GM18511 (cell line): ENCODE measurements around the gene GRID1.
"Not testable (repeated sequence)": the region's sequence is repeated elsewhere in the genome, so short reads cannot be mapped to it uniquely, and the experiment has no call there.

Experiments
- ATAC-seq: cut with Tn5 transposase; IDR thresholded peaks from one replicate; pipeline ENCODE4 v1.9.1; 2021; ENCODE audit warnings: mild to moderate bottlenecking, moderate library complexity; ENCODE audit not compliant: unreplicated experiment

Gene GRID1

GRCh38 chr10:86256690-86257315, 109.8 kb downstream of the GRID1 start:
- ATAC-seq = no peak

DNA sequence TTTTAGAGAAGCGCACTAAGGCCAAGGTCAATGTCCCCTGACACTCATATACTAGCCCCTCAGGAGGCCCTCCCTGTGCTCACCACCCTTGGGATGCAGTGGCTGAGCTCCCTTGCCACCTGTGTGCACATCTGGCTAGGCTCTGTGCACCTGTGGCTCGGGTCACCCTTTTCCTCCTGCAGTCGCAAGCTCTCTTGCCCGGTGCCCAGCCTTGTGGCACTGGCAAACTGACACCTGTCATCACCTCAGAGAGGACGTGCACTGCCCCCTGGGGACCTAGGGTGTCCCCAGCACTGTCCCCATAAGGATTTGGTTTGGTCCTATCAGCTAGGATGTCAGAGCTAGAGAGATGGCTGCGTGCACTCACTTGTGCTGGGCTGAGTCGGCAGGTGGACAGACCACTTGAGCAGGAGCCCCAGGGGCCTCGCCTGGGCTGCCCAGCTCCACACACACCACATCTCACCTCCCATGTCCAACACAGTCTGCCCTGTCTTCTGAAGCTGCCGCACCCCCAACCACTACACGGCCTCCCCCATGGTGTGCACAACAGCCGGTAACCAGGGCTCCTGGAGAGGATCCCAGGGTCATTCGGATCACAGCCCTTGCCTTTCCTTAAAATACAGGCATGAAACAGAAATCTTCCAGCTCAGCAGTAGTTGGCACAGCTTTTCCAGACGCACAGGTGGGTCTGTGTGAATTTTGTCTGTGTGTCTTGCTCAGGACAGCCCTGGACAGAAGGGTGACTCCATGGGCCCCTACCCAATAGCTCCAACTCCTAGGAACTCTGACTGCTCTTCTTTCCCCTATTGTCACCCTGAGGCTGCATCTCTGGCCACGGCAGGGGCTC, 111.0 kb downstream of the GRID1 start:
- no peak for ATAC-seq

GRCh38 chr10:86254526-86255174, 111.9 kb downstream of the GRID1 start:
- ATAC-seq = no peak

- ATAC-seq = no peak
Measured at GRCh38 chr10:86254081-86254480, 112.5 kb downstream of the GRID1 start.

GRCh38 chr10:86253091-86254072, 113.2 kb downstream of the GRID1 start:
- no peak for ATAC-seq

GRCh38 chr10:86252556-86252955, 114.0 kb downstream of the GRID1 start:
- ATAC-seq = no peak

- ATAC-seq = no peak
Measured at GRCh38 chr10:86252079-86252478, 114.5 kb downstream of the GRID1 start.

GRCh38 chr10:86251426-86251825, 115.2 kb downstream of the GRID1 start:
- no peak for ATAC-seq

DNA sequence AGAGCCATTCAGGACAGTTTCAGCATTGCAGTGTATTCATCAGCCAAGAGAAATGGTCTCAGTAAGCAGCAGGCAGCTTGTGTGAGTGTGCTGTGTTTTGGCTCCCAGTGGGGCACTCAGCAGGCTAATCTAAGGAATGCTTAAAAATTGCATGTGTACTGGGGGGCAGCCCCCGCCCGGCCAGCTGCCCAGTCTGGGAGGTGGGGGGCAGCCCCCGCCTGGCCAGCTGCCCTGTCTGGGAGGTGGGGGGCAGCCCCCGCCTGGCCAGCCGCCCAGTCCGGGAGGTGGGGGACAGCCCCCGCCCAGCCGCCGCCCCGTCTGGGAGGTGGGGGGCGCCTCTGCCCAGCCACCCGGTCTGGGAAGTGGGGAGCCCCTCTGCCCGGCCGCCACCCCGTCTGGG, 116.2 kb downstream of the GRID1 start:
- ATAC-seq = no peak

- no peak for ATAC-seq
Measured at GRCh38 chr10:86249794-86250193, 116.8 kb downstream of the GRID1 start.

- no peak for ATAC-seq
Measured at GRCh38 chr10:86248062-86248461, 118.5 kb downstream of the GRID1 start.

GRCh38 chr10:86247588-86247987, 119.0 kb downstream of the GRID1 start:
- no peak for ATAC-seq

GRCh38 chr10:86247073-86247472, 119.5 kb downstream of the GRID1 start:
- ATAC-seq = no peak

DNA sequence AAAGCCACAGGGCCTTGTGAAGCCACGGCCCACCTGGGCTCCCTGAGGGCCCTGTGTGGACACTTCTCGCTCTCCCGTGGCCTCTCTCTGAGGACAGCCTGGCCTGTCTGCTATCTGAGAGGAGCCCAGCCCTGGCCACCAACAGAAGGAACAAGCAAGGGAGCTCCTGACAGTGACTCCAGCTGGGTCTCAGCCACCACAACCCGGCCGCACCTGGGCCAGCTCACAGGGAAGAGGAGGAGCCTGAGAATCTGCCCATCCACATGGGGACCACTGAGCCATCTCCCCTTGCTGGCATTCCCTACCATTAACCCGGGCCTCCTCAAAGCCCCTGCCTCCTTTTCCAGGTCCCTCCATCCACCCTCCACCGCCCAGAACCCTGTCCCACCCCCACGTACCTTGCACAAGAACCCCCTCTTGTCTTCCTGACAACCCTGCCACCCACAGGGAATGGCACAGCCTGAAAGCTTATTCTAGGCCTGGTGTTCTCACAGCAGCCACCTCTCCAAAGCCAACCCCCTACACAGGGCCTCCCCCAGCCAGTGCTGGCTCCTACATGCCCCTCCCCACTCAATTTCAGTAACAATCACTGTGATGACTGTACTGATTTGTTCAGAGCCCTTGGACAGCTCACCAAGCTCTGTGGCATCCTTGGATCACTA, 120.2 kb downstream of the GRID1 start:
- no peak for ATAC-seq

DNA sequence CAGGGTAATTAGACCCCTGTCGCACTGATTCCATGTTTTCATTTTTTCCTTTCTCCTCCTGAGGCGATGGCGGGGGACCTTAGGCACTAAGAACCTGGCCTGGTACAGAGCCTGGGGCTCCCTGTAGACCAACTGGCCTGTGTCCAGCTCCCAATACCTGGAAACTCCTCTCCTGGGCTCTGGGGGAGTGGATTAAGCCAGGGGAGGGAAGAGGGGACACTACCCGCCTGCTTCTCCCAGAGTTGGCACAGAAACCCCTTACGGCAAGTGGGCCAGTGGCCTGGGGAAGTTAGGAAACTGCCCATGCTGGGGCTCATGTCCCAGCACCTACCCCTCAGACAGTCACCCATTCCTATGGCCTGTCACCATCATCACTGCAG, 121.6 kb downstream of the GRID1 start:
- ATAC-seq = no peak

DNA sequence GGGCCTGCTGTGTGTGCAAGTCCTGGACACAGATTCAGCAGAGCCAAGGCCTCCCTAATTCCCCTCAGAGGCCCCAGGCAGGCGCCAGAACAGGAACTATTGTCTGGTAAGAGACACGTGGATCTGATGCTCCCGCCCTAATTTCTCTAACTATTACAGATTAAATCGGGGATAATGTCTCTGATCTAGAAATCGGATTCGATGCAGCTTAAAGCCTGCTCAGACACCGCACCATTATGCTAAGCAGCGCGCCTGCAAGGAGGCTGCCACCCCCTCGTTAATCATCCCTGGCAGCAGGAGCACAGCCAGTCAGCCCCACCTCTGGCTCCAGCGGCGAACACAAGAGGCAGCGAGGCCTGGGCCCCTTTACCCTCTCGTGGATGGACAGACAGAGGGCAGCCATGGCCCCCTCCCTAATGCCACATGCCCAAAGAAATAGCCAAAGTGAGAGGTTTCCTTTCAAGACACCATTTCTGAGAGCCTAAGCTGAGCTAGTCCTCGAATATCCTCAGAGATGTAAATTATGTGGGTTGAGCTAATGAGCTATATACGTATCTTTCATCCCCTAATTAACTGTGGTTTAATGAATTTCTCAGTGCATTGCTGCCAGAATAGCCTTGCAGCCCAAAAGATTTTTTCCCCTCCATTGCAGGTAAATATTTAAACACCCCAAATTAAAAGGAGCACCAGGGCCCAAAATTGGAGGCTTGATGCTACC, 122.1 kb downstream of the GRID1 start:
- ATAC-seq = no peak

GRCh38 chr10:86243651-86244155, 122.9 kb downstream of the GRID1 start:
- no peak for ATAC-seq

GRCh38 chr10:86242761-86243160, 123.8 kb downstream of the GRID1 start:
- no peak for ATAC-seq

DNA sequence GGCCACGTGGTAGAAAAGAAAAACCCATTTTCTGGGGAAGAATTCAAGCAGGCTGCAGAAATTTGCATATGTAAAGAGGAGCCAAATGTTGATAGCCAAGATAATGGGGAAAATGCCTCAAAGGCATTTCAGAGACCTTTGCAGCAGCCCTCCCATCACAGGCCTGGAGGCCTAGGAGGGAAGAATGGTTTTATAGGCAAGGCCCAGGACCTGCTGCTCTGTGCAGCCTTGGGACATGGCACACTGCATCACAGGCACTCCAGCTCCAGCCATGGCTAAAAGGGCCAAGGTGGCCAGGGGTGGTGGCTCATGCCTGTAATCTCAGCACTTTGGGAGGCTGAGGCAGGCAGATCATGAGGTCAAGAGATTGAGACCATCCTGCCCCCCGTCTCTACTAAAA, 128.5 kb downstream of the GRID1 start:
- ATAC-seq = not testable (repeated sequence)
